NCI-H187 treated with DMSO at 0.1 percent for 48 hours (cell line): ENCODE measurements around the gene TRABD2A.

ENCODE experiments used
- DNase-seq: peaks from one replicate; lab custom pipeline; 2025; lab: John Stamatoyannopoulos, UW

Gene TRABD2A

GRCh38 chr2:84816426-84817026, 64.4 kb downstream of the TRABD2A start:
- DNase-seq: no peak

- no peak for DNase-seq
These were observed 65.7 kb downstream of the TRABD2A start for GRCh38 chr2:84815146-84815545.

- no peak for DNase-seq
These were observed 68.9 kb downstream of the TRABD2A start for GRCh38 chr2:84811839-84812431.

- DNase-seq: no peak
These were observed 72.6 kb downstream of the TRABD2A start for GRCh38 chr2:84808279-84808678.

- DNase-seq: no peak
These were observed 73.8 kb downstream of the TRABD2A start for GRCh38 chr2:84807063-84807485.

- DNase-seq: no peak
These were observed 75.5 kb downstream of the TRABD2A start for GRCh38 chr2:84805250-84805958.

- DNase-seq: no peak
These were observed 79.1 kb downstream of the TRABD2A start for GRCh38 chr2:84801811-84802210.

GRCh38 chr2:84800194-84800805, 80.6 kb downstream of the TRABD2A start:
- DNase-seq: no peak

GRCh38 chr2:84799772-84800171, 81.1 kb downstream of the TRABD2A start:
- DNase-seq: no peak

- no peak for DNase-seq
These were observed 83.6 kb downstream of the TRABD2A start for GRCh38 chr2:84797271-84797670.

GRCh38 chr2:84796798-84797197, 84.1 kb downstream of the TRABD2A start:
- DNase-seq: no peak

- DNase-seq: no peak
These were observed 87.2 kb downstream of the TRABD2A start for GRCh38 chr2:84793641-84794040.

- no peak for DNase-seq
These were observed 87.9 kb downstream of the TRABD2A start for GRCh38 chr2:84792856-84793522.

- no peak for DNase-seq
These were observed 92.4 kb downstream of the TRABD2A start for GRCh38 chr2:84788498-84788897.

- DNase-seq: no peak
These were observed 92.9 kb downstream of the TRABD2A start for GRCh38 chr2:84788027-84788426.

- DNase-seq: no peak
These were observed 94.3 kb downstream of the TRABD2A start for GRCh38 chr2:84786601-84787000.

GRCh38 chr2:84785950-84786349, 94.9 kb downstream of the TRABD2A start:
- DNase-seq: no peak

GRCh38 chr2:84782717-84783442, 98.0 kb downstream of the TRABD2A start:
- DNase-seq: no peak

GRCh38 chr2:84781942-84782716, 98.8 kb downstream of the TRABD2A start:
- no peak for DNase-seq

GRCh38 chr2:84779781-84780180, 101.1 kb downstream of the TRABD2A start:
- DNase-seq: no peak
